ENCODE data around the gene FBXO5. TPM values are rescaled to one million over a fixed set of nuclear protein-coding genes. Genes with fewer than 3 reads are reported as not detected.
A peak's percentile ranks its signal among the peaks of the same experiment; 100 is the strongest.

Gene FBXO5
- total RNA-seq, 3 donors from 2014 or later: 3.1 to 7.6 (median 5.5) TPM

DNA sequence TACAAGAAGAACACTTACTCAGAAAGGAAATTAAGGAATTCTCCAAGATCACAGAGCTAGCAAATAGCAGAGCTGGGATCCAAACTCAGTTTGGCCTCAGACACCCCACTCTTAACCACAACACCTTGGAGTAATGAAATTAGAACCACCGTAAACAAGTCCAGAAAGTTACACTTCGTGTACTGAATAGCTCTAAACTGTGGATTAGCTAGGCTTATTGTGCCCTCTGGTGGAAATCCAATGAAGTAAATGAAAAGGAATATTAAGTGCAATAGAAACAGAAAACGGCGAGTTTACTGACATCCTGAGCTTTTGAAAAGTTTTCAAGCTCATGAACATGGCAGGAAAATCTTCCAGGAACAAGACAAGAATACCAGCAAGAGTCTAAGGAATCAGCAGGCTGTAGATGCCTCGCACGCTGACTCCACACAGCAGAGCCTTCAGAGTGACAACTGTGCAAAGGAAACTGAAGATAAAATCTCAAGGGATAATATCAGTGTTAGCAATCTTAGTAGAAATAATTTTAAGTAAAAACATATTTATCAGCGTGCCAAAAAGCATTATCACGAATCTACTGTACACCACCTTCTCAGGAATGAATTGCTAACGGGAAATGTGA lies 34.6 kb downstream of the FBXO5 start:
- intact Hi-C loops (cut with DNase I, micrococcal nuclease): loop anchor here in 1 of 2 donors (10.0 kb wide), 1 partner anchor 83 kb away; no protein-coding TSS in a partner anchor
- ATAC-seq: peak; percentile 43

DNA sequence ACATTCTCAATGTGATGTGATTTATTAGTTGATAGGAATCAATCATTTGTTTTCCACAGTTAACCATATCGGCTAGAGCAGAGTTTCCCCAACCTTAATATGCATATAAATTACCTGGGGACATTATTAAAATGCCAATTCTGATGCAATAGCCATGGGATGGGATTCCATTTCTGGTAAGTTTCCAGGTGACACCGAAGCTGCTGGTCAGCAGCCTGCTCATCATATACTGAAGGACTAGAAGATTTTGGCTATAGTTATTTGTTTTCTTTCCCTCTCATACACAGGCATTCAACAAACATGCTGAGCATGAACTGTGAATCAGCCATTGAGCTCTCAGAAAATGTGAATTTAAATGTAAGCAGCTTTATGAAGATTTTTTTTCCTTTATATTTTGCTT lies 35.8 kb downstream of the FBXO5 start:
- DNase-seq (no peak), ATAC-seq (no peak)
- intact Hi-C loops (cut with DNase I, micrococcal nuclease): loop anchor here in 1 of 2 donors (10.0 kb wide), 1 partner anchor 82 kb away; no protein-coding TSS in a partner anchor
- H3K9me3 ChIP-seq: no peaks in the 10 kb centered on the region
- TF ChIP-seq, protein P1, sequence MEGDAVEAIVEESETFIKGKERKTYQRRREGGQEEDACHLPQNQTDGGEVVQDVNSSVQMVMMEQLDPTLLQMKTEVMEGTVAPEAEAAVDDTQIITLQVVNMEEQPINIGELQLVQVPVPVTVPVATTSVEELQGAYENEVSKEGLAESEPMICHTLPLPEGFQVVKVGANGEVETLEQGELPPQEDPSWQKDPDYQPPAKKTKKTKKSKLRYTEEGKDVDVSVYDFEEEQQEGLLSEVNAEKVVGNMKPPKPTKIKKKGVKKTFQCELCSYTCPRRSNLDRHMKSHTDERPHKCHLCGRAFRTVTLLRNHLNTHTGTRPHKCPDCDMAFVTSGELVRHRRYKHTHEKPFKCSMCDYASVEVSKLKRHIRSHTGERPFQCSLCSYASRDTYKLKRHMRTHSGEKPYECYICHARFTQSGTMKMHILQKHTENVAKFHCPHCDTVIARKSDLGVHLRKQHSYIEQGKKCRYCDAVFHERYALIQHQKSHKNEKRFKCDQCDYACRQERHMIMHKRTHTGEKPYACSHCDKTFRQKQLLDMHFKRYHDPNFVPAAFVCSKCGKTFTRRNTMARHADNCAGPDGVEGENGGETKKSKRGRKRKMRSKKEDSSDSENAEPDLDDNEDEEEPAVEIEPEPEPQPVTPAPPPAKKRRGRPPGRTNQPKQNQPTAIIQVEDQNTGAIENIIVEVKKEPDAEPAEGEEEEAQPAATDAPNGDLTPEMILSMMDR (IDR thresholded peaks at IDR 0.05): no peak
- no peaks in the 10 kb centered on the region for H3K36me3 ChIP-seq (ENCODE audit: low read depth)
- no peaks in the 10 kb centered on the region for H3K4me1 ChIP-seq (ENCODE audit: low read depth)
- no peak overlapping the region for H3K4me3 ChIP-seq

More for the DNA sequence above, 34.6 kb downstream of the FBXO5 start:
- Histone ChIP-seq H3K4me3 (no peak overlapping the region), H3K9me3 (no peaks in the 10 kb centered on the region), H3K36me3 (ENCODE audit: low read depth) (no peaks in the 10 kb centered on the region), H3K4me1 (ENCODE audit: low read depth) (no peaks in the 10 kb centered on the region)
- peak in 1 of 3 donors; percentile 5 for DNase-seq
- TF ChIP-seq, protein P1 (IDR thresholded peaks at IDR 0.05): peak; percentile 19

DNA sequence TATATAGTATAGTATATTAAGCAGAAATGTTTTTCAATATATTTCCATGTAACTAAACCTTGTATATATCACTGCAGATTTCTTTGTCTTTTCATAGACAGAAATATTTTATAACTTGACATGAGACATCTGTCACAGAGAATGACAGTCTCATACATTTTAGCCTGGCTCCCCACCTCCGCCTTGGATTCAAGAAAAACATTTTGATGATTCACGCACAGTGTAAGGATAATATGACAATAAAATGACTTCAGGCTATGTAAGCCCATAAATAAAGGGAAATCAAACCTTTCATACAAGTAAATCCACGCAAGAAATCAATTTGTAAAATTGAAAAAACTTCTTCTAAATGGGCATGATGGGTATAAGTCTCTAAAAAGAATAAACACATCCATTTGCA lies 36.4 kb downstream of the FBXO5 start:
- TF ChIP-seq, protein P1 (IDR thresholded peaks at IDR 0.05): no peak
- Histone ChIP-seq H3K4me1 (ENCODE audit: low read depth) (no peaks in the 10 kb centered on the region), H3K9me3 (no peaks in the 10 kb centered on the region), H3K36me3 (ENCODE audit: low read depth) (no peaks in the 10 kb centered on the region), H3K4me3 (no peak overlapping the region)
- intact Hi-C loops (cut with DNase I, micrococcal nuclease): loop anchor here in 1 of 2 donors (10.0 kb wide), 1 partner anchor 82 kb away; no protein-coding TSS in a partner anchor
- DNase-seq: no peak
- no peak for ATAC-seq

DNA sequence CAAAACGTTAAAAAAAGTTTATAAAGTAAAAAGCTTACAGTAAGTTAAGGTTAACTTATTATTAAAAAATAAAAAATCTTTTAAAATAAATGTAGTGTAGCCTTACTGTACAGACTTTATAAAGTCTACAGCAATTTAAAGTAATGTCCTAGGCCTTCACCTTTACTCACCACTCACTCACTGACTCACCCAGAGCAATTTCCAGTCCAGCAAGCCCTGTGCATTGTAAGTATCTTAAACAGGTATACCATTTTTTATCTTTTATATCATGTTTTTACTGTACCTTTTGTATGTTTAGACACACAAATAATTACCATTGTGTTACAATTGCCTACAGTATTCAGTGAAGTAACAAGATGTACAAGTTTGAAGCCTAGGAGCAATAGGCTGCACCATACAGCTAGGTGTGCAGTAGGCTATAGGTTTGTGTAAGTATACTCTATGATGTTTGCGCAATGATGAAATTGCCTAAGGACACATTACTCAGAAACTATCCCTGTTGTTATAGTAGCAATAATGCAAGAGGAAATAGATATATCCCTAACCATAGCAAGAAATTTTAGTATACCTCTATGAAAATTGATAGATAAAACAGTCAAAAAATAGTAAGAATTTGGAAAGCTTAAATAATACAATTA lies 39.5 kb downstream of the FBXO5 start:
- Histone ChIP-seq H3K4me1 (ENCODE audit: low read depth) (no peaks in the 10 kb centered on the region), H3K4me3 (no peak overlapping the region), H3K36me3 (ENCODE audit: low read depth) (no peaks in the 10 kb centered on the region), H3K9me3 (no peaks in the 10 kb centered on the region)
- TF ChIP-seq, protein P1 (IDR thresholded peaks at IDR 0.05): no peak
- ATAC-seq (peak; percentile 33), DNase-seq (no peak)
- intact Hi-C loops (cut with DNase I, micrococcal nuclease): loop anchor here in 1 of 2 donors (10.0 kb wide), 1 partner anchor 79 kb away; no protein-coding TSS in a partner anchor

DNA sequence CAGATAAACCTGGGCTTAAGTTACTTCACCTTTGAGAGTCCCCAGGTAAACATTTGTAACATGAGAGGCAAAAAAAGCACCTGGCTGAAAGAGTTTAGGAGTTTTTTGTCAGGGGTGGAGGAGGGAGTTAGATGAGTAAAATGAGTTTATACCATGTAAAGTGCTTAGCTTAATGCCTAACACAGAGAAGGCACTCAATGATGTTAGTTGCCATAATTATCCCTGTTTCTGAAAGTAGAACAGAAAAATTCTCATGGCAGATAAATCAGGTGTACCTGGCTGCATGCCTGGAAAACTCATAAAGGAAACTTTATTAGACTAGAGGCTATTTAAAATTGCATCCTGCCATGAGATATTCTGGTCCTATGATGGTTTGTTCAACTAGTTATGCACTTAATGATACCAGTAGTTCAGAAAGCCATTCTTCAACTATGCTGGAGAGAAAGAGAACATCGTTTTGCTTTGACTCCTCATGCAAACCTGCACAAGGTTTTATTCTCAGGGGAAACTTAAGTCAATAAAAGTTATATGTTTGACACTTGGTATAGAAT lies 40.4 kb downstream of the FBXO5 start:
- no peak overlapping the region for H3K4me3 ChIP-seq
- no peak for ATAC-seq
- H3K36me3 ChIP-seq (ENCODE audit: low read depth): no peaks in the 10 kb centered on the region
- H3K4me1 ChIP-seq (ENCODE audit: low read depth): no peaks in the 10 kb centered on the region
- H3K9me3 ChIP-seq: no peaks in the 10 kb centered on the region
- intact Hi-C loops (cut with DNase I, micrococcal nuclease): loop anchor here in 1 of 2 donors (10.0 kb wide), 1 partner anchor 78 kb away; no protein-coding TSS in a partner anchor
- no peak for DNase-seq
- TF ChIP-seq, protein P1 (IDR thresholded peaks at IDR 0.05): no peak
